ENCODE results near the gene TGFBR2.

TGFBR2 gene

GRCh38 chr3:30606301-30607031, at the start of gene TGFBR2:
TSS of gene TGFBR2 (plus strand) at chr3:30606601. CDS start at chr3:30606884, 283 bp downstream.
- peak; percentile 22 for DNase-seq

GRCh38 chr3:30557746-30558303, 48.6 kb upstream of the TGFBR2 start:
- no peak for DNase-seq

GRCh38 chr3:30563956-30564355, 42.4 kb upstream of the TGFBR2 start:
- DNase-seq, result no peak

GRCh38 chr3:30567139-30567753, 39.2 kb upstream of the TGFBR2 start:
- no peak for DNase-seq

GRCh38 chr3:30576946-30577345, 29.5 kb upstream of the TGFBR2 start:
- no peak for DNase-seq

GRCh38 chr3:30577788-30578187, 28.6 kb upstream of the TGFBR2 start:
- no peak for DNase-seq

GRCh38 chr3:30578479-30578878, 27.9 kb upstream of the TGFBR2 start:
- DNase-seq, result no peak

GRCh38 chr3:30578986-30579579, 27.3 kb upstream of the TGFBR2 start:
- no peak for DNase-seq

- no peak for DNase-seq
These were observed 25.3 kb upstream of the TGFBR2 start for GRCh38 chr3:30581067-30581585.

- no peak for DNase-seq
These were observed 24.4 kb upstream of the TGFBR2 start for GRCh38 chr3:30581982-30582381.

- DNase-seq, result no peak
These were observed 22.4 kb upstream of the TGFBR2 start for GRCh38 chr3:30583973-30584372.

- DNase-seq, result no peak
These were observed 20.7 kb upstream of the TGFBR2 start for GRCh38 chr3:30585654-30586053.

- DNase-seq, result no peak
These were observed 20.1 kb upstream of the TGFBR2 start for GRCh38 chr3:30586096-30586805.

GRCh38 chr3:30586806-30587486, 19.5 kb upstream of the TGFBR2 start:
- no peak for DNase-seq

- no peak for DNase-seq
These were observed 18.5 kb upstream of the TGFBR2 start for GRCh38 chr3:30587904-30588303.

- DNase-seq, result no peak
These were observed 10.2 kb upstream of the TGFBR2 start for GRCh38 chr3:30596152-30596551.

- no peak for DNase-seq
These were observed 9.2 kb upstream of the TGFBR2 start for GRCh38 chr3:30597131-30597768.

- no peak for DNase-seq
These were observed 8.6 kb upstream of the TGFBR2 start for GRCh38 chr3:30597769-30598134.

- DNase-seq, result no peak
These were observed 7.5 kb upstream of the TGFBR2 start for GRCh38 chr3:30598668-30599545.

GRCh38 chr3:30600572-30600971, 5.8 kb upstream of the TGFBR2 start:
- no peak for DNase-seq

GRCh38 chr3:30602946-30603345, 3.5 kb upstream of the TGFBR2 start:
- no peak for DNase-seq

All from NCI-H510A treated with DMSO at 0.1 percent for 48 hours (cell line).